ENCODE measurements around the gene PLCB2. TPM values are rescaled to one million over a fixed set of nuclear protein-coding genes. Genes with fewer than 3 reads are reported as not detected.

PLCB2 gene
- total RNA-seq, 1 donor from 2014 or later: under 0.01 TPM

DNA sequence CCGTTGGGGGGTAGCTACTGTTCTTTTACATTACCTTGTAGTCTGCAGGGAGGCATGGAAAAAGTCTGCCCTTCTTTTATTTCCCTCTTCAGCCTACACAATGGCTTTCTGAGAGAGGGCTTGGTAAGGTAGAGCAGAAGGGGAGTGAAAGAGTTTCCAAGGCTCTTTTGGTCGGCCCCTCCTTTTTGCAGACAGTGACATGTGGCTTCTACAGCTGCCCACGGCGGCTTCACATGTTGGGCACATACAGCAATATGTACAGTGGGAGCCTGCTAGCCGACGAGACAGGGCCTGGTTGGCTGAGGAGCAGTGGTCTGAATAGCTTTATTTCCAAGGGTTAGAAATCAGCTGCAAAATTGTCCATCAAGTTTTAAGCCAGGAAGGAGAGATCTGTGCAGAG is 19.7 kb upstream of the PLCB2 start:
- DNase-seq: no peak

GRCh38 chr15:40325700-40326099 is 18.0 kb upstream of the PLCB2 start:
- DNase-seq: no peak

DNA sequence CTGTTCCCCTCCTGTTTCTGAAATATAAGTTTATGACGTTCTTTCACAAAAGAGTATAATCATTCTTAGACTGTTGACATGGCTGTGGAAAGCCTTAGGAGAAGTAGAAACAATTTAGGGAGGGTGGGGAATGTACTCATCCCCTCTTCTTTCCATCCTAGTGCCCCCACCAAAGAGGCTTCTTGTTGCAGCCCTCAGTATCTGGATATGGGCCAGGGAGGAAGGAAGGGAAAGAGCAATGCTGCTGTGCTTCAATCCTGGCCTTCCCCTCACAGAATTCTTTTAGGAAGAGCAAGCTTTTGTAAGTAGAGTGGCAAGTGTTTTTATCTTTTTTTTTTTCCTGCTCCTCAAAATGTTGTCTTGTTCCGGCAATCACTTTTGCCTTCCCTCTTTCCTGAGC is 17.5 kb upstream of the PLCB2 start:
- DNase-seq: peak; percentile 58

GRCh38 chr15:40323953-40324937 is 16.5 kb upstream of the PLCB2 start:
- peak; percentile 48 for DNase-seq

GRCh38 chr15:40323239-40323952 is 15.7 kb upstream of the PLCB2 start, which contains the start of gene INAFM2:
Gene INAFM2, plus strand, starts transcription at chr15:40323692. Its CDS starts 364 bp downstream, at chr15:40324056.
- DNase-seq: peak; percentile 98

- no peak for DNase-seq
These were observed 14.9 kb upstream of the PLCB2 start for GRCh38 chr15:40322531-40323238.

- DNase-seq: peak; percentile 75
These were observed 13.2 kb upstream of the PLCB2 start for GRCh38 chr15:40320931-40321371.

- no peak for DNase-seq
These were observed 12.7 kb upstream of the PLCB2 start for GRCh38 chr15:40320409-40320808.

- DNase-seq: no peak
These were observed 9.8 kb upstream of the PLCB2 start for GRCh38 chr15:40317580-40317979.

DNA sequence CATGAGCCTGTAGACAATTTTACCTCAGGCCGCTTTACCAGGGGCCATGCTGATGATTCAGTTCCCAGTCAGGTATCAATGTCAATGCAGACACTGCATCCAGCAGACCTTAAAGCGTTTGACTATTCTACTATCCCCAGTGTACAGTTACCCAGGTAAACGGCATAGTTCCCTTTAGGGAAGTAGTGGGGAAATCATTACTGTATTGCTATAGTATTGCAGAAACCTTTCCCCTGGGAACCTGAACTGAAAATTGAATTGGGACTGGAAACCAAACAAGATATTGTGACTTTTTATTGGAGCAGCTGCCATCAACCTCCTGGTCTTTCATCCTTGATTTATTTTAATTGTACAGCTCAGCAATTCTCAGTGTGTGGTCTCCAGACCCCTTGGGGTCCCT is 9.2 kb upstream of the PLCB2 start:
- no peak for DNase-seq

GRCh38 chr15:40314723-40315276 is 7.1 kb upstream of the PLCB2 start:
- DNase-seq: peak; percentile 76

DNA sequence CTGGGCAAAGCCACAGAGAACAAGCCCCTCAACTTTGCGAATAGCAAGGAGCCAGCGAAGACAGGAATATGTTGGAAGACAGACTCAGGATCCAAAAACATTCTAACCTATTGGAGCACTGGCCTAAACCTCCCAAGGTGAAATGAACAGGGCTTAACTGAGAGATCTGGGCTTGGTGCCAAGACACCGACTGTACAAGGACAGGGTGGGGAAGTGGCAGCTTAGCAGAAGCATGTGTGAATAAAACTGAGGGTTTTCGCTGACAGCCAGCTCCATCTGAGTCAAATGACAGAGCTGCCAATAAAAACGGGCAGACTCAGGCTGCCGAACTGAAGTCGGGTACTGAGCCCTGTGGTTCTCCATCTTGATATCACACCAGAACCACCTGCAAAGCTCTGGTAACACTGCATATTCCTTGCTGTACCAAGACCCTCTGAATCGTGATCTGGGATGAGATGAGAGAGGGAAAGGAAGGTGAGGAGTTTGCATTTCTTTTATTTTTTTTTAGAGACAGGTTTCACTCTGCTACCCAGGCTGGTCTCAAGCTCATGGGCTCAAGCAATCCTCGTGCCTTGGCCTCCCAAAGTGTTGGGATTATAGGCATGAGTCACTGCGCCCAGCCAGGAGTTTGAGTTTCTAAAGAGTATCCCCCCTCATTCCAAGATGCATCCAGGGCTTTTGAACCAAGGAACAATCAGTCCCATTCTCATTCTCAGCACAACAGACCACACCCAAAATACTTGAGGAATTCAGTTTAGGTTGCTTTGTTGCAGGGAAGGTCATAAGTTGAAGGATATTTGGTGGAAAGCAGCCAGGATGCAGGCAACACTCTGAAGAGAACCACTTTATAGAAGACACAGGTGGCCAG is 6.0 kb upstream of the PLCB2 start:
- DNase-seq: peak; percentile 73

DNA sequence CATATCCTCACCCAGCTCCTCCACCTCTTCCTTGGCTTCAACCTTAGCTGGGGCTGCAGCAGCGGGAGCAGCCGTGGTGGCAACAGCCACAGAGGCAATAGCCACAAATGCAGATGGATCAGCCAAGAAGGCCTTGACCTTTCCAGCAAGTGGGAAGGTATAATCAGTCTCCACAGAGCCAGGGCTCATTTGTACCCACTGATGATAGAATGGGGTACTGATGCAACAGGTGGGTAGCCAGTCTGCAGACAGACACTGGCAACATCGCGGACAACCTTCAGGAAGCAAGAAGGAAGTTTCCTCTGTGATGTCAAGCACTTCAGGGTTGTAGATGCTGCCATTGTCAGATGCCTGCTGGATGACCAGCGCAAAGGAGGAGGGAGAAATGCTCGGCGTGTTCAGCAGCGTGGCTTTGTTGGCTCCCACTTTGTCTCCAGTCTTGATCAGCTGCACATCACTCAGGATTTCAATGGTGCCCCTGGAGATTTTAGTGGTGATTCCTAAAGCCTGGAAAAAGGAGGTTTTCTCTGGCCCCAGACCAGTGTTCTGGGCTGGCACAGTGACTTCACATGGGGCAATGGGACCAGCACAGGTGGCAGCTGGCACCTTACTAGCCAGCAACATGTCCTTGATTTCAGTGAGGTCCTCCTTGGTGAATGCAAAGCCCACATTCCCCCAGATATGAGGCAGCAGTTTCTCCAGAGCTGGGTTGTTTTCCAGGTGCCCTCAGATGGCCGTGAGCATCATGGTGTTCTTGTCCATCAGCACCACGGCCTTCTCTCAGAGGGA is 4.8 kb upstream of the PLCB2 start:
- no peak for DNase-seq

DNA sequence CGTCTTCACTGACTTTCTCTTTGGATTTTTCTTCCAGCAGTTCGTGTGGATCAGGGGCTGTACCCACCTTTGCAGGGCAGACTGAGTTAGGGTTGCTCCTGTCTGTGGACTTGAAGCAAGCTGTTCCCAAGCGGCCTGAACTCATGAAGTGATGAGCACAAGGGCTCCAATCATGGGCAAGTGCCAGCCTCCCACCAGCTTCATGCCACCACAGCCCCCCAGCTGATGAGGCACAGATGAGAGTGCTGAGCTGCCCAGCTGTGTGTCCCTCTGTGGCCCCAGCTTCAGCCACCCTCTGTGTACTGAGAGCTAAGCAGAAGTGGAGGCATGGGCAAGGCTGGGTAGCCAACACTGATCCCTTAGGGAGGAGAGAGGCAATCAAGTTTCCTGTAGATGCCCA is 3.3 kb upstream of the PLCB2 start:
- no peak for DNase-seq

DNA sequence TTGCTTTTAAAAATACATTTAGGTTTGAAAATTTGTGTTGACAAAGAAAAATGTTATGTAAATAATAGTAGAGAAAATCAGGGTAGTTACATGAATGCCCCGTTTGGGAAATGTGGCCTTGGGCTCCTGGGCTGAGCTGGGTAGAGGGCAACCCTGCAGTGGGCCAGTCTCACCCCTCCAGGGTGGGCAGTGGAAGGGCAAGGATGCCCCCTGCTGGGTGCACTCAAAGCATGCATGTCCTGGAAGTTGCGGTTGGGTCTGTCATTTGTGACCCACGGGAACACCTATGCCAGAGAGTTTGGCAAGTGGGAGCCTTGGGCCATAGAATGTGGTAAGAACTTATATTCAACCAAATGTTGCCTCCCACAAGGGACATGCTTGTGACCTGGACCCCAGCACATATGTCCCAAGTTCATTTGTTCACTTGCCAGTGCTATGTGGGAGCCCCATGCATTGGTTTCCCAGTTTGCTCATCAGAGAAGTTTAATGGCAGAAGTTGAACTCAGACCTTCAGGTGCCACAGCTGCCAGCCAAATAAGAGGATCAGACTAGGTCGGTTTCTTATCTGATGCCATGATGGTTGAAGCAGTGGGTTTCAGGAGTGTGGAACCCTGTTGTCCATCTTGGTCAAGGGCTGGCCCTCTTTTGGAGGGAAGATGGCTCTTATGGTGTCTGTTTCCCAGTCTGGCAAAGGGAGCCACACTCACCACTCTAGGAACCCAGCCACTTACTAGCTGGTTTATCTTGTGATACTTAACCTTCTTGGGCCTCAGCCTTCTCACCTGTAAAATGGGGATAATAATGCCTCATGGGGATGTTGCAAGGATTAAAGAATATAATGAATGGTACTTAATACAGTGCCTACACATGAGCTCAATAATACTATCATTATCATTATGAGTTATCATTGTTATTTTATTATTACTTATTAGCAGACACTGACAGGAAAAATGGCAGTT is 2.5 kb upstream of the PLCB2 start:
- peak; percentile 75 for DNase-seq

DNA sequence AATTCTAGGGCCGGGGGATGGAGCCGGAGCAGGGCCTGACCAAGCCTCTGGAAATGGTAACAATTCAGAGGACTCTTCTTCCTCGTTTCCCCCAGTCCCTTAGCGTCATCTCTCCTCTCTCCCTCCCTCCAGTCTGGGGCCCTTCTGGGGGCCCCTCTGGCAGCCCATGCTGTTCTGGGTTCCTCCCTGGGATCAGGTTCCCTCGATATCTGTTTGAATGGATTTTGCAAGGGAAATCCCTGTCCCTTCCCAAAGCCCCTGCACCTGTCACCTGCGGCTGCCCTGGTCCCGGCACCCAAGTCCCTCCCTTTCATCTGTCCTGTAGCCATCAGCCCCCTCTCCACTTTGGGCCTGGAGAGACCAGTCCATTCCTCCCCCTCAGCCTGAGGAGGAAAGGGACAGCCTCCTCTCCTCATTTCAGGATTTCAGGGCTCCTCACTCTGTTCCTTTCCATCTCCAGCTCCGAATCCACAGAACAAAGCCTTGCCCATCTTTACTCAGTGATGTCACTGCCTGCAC is 1.7 kb upstream of the PLCB2 start:
- DNase-seq: no peak

GRCh38 chr15:40306908-40307307 is 827 bp downstream of the PLCB2 start:
- no peak for DNase-seq

DNA sequence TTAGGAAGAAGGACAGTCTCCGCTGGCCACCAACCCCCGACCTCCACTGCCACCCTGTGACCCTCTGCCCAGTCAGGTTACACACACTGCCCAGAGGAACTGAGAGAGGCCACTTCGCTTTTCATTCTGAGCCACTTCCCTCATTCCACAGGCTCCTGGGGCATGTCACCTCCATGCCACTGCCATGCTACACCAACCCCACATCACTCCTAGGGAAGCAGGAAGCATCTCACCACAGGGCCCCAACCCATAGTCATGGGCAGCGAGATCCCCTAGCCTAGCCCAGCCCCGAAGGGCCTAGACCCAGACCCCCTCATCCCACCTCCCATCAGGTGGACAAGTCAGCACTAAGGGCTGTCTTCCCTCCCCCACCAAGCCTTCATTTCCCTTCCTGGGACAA is 1.4 kb downstream of the PLCB2 start:
- no peak for DNase-seq

DNA sequence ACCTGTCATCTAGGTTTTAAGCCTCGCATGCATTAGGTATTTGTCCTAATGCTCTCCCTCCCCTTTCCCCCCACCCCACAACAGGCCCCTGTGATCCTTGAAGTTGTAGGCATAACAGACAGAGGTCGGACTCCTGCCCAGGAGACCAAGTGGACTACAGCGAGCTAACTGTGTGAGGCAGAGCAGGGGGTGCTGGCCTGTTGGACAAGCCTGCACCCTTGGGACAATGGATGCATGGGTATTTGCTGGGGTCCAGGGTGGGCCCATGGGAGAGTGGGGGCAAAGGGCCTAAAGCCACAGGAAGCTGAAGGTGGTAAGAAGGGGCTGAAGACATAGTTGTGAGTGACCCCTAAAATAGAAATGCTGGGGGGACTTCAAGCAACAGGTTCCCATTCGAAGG is 2.5 kb downstream of the PLCB2 start:
- DNase-seq: no peak
